Measurements from ENCODE around the gene FAM32A.

The FAM32A gene

DNA sequence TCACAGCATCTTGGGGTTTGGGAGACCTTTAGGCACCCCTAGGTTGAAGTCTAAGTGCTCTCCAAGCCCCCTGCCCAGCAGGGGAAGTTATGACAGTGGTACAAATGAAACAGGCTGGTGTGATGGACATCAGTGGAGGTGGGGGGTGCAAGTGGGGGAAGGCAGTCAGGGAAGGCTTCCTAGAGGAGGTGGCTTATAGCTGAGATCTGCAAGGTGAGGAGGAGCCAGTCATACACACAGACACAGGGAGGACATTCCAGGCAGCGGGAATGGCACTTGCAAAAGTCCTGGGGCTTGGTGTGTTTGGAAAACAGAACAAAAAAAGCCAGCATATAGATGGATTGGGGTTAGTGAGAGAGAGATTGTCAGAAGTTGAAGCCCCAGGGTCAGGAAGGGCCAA, 30.1 kb upstream of the FAM32A start:
- DNase-seq (ENCODE audit: low read depth) = no peak
- no peak overlapping the region for H3K4me3 ChIP-seq (ENCODE audit: control insufficient read depth, low read depth, low read length)
- TF ChIP-seq, protein P1, sequence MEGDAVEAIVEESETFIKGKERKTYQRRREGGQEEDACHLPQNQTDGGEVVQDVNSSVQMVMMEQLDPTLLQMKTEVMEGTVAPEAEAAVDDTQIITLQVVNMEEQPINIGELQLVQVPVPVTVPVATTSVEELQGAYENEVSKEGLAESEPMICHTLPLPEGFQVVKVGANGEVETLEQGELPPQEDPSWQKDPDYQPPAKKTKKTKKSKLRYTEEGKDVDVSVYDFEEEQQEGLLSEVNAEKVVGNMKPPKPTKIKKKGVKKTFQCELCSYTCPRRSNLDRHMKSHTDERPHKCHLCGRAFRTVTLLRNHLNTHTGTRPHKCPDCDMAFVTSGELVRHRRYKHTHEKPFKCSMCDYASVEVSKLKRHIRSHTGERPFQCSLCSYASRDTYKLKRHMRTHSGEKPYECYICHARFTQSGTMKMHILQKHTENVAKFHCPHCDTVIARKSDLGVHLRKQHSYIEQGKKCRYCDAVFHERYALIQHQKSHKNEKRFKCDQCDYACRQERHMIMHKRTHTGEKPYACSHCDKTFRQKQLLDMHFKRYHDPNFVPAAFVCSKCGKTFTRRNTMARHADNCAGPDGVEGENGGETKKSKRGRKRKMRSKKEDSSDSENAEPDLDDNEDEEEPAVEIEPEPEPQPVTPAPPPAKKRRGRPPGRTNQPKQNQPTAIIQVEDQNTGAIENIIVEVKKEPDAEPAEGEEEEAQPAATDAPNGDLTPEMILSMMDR (IDR thresholded peaks at IDR 0.05; ENCODE audit: control insufficient read depth, insufficient read depth, low read depth, low read length, missing control alignments) = no peak

DNA sequence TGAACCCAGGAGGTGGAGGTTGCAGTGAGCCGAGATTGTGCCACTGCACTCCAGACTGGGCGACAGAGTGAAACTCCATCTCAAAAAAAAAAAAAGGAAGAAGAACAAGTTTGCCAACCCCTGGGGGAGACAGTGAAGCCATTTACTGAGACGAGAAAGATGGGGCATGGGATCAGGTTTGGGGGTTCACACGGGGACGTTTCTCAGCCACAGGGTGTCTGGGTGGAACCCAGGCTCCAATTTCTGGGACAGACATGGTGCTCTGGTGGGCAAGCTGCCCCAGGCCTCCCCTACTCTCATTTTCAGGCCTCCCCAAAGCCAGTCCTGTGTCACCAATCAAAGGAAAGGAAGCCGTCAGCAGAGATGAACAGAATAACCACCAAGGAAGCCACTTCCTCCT, 28.3 kb upstream of the FAM32A start:
- TF ChIP-seq, protein P1 (IDR thresholded peaks at IDR 0.05; ENCODE audit: control insufficient read depth, insufficient read depth, low read depth, low read length, missing control alignments) = no peak
- no peak for DNase-seq (ENCODE audit: low read depth)
- H3K4me3 ChIP-seq (ENCODE audit: control insufficient read depth, low read depth, low read length) = no peak overlapping the region

DNA sequence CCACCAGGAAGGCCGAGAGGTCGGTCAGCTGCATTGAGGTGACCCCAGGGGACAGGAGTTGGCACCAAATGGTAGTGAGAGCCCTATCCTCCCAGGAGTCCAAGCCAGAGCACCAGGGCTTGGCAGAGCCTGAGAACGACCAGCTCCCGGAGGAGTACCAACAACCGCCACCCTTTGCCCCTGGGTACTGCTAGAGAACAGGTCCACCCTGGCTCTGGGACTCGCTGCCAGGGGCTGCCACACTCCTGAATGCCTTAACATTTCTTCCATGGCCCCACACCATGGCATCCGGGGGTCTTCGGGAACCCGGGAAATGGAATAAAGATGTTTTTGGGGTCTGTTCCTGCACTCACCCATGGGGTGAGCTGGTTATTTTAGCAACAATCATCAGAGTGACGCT, 27.6 kb upstream of the FAM32A start:
- TF ChIP-seq, protein P1 (IDR thresholded peaks at IDR 0.05; ENCODE audit: control insufficient read depth, insufficient read depth, low read depth, low read length, missing control alignments) = no peak
- H3K4me3 ChIP-seq (ENCODE audit: control insufficient read depth, low read depth, low read length) = no peak overlapping the region
- DNase-seq (ENCODE audit: low read depth) = no peak

DNA sequence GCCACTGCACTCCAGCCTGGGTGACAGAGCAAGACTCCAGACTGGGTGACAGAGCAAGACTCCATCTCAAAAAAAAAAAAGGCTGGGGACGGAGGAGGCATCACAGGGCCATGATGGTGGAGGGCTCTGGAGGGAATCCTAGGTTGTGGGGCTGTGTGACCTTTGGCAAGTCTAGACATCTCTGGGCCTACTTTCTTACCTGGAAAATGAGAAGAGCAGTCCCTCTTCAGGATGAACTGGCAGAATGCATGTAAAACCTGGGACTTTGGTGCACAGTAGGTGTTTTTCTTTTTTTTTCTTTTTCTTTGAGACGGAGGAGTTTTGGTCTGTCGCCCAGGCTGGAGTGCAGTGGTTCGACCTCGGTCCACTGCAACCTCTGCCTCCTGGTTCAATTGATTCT, 25.6 kb upstream of the FAM32A start:
- no peak overlapping the region for H3K4me3 ChIP-seq (ENCODE audit: control insufficient read depth, low read depth, low read length)

DNA sequence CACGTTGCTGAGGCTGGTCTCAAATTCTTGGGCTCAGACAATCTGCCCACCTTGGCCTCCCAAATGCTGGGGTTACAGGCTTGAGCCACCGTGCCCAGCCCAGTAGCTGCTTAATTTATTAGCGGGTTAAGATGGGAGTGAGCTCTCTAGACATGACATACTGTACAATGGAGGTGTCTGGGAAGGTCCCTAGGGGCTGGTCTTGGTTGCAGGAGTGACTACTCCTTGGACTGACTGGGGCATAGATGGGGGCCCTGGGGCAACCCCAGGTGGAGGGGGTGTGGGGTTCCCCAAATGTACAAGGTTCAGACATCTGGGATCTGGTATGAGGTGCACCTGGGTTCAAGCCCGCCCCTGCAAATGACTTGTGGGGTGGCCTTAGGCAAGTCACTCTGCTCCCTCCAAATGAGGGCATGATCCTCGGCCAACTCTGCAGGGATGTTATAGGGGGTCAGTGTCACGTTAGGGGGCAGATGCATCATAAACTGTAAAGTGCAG, 24.7 kb upstream of the FAM32A start:
- no peak overlapping the region for H3K4me3 ChIP-seq (ENCODE audit: control insufficient read depth, low read depth, low read length)
- TF ChIP-seq, protein P1 (IDR thresholded peaks at IDR 0.05; ENCODE audit: control insufficient read depth, insufficient read depth, low read depth, low read length, missing control alignments) = no peak
- DNase-seq (ENCODE audit: low read depth) = no peak

More for the DNA sequence above, 25.6 kb upstream of the FAM32A start:
- no peak for DNase-seq (ENCODE audit: low read depth)
- TF ChIP-seq, protein P1 (IDR thresholded peaks at IDR 0.05; ENCODE audit: control insufficient read depth, insufficient read depth, low read depth, low read length, missing control alignments) = no peak

DNA sequence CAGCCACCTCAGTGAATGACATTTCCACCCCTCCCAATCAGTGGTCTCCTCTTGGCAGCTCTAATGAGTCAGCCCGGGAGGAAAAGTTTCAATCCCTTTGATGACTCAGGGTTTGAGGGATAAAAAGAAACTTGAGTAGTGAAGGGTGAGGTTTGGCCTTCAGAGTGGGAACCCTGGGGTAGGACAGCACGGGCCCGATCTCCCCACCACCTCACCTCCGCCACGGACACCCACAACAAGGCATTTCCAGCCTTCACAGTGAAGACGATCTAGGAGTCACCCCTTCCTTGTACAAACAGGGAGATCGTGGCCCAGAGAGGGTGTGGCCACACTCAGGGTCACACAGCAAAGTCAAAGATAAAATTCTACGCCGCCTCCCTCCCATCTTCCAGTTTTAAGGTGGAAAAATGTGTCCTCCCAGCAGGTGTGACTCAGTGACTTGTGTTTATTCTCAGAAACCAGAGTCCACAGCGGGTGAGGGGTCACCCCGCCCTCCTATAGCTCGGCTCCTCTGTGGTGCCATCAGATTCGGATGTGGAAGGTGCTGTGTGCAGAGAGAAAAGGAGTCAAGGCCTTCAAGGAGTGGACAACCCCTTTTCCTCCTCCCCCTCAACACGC, 24.2 kb upstream of the FAM32A start:
- TF ChIP-seq, protein P1 (IDR thresholded peaks at IDR 0.05; ENCODE audit: control insufficient read depth, insufficient read depth, low read depth, low read length, missing control alignments) = no peak
- H3K4me3 ChIP-seq (ENCODE audit: control insufficient read depth, low read depth, low read length) = no peak overlapping the region
- peak; percentile 14 for DNase-seq (ENCODE audit: low read depth)

Data from AG09309 (cell line).